HG02588 (cell line): Measurements from ENCODE around the gene CCDC126.
A peak's percentile ranks its signal among the peaks of the same experiment; 100 is the strongest.
"Not testable (repeated sequence)": the region's sequence is repeated elsewhere in the genome, so short reads cannot be mapped to it uniquely, and the experiment has no call there.

Experiments used
- ATAC-seq: cut with Tn5 transposase; IDR thresholded peaks from one replicate; pipeline ENCODE4 v1.9.1; 2021; ENCODE audit warnings: mild to moderate bottlenecking, moderate library complexity; ENCODE audit not compliant: unreplicated experiment

The CCDC126 gene

DNA sequence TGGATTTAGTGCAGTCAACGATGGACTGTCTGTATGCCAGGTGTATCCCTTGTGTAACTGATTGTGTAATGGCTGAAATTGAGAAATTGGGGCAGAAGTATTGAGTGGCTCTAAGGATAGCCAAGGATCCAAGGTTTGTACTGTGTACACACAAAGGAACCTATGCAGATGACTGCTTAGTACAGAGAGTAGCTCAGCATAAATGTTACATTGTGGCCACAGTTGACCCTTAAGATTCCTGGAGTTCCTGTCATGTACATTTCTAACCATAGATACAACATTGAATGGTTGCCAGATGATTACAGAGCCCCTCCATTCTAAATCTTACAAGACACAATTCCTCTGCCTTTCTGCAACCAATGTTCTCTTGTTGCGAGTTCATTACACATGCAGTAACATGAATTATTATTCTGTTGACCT lies 25.3 kb downstream of the CCDC126 start:
- no peak for ATAC-seq

DNA sequence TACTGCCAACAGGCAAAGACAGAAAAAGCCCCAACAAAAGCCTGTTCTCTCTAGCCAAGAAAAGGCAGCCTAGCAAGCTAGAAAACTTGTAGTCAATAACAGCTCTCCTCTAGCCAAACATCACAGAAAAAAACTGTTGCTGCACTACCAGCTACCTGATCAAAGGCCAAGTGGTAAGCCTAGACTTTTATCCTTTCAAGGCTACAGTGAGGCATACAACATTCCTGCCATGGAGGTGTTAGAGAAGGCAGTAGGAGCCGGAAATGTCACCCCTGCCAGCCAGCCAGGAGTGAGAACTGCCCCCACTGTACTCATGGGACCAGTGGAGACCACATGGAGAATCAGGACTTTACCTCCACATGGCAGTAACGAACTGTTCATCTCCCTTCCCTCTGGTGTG lies 31.2 kb downstream of the CCDC126 start:
- ATAC-seq = no peak

DNA sequence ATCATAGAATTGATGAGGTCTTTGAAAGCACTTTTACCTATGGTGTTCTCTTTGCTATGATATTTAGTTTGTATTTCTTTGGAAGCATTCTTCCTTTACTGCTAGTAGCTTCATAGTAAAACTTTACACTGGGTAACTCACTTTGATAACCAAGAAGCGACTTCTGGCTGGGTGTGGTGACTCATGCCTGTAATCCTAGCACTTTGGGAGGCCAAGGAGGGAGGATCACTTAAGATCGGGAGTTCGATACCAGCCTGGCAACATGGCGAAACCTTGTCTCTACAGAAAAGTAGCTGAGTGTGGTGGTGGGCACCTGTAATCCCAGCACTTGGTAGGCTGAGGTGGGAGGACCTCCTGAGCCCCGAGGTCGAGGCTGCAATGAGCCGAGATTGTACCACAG lies 36.2 kb downstream of the CCDC126 start:
- no peak for ATAC-seq

DNA sequence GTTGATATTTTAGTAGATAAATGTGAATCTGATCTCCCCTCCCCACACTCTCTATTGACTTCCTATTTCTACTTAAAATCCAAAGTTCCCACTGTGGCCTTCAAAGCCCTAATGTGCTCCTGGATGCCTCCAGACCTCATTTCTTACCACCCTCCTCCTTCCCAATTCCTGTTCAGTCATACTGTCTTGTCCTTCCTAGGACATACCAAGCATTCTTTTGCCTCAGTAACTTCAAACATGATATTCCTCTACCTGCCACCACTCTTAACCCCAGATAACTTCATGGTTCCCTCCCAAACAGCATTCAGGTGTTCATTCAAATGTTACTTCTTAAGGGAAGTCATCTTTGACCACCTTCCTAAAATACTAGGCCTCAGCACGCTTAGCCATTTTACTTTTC lies 48.6 kb downstream of the CCDC126 start:
- ATAC-seq = no peak

DNA sequence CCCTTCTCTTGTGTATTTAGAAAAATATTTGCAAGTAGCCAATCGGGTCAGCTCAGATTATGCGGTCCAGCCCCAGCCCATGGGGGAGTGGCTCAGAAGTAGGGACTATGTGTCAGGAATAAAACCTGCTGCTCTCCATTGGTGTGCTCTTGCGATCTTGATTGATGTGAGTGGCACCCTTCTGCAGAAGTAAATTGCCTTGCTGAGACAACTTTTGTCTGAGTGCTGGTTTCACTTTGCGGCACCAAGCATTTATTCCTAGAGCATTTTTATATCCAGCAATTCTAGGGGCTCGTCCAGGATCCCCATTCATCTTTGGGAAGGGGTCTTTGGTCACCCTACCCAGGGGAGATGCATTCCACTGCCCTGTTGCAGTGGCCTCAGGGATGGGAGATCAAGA lies 56.8 kb downstream of the CCDC126 start:
- ATAC-seq = no peak

DNA sequence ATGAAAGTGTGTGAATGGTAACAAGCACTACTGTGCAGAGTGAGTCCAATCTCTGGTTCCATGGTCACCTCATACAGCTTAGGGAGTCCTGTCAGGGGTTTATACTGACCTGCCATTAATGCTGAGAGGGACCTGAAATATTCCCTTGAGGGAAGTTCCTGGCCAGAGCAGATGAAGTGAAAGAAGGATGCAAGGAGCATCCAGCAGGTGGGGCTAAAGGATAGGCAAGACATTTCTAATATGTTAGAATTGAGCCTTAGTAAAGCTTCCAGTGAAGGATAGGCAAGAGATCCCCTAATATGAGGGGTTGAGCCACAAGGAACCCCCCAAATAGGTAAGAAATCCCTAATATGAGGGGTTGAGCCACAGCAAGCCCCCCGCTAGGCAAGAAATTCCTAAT lies 57.3 kb downstream of the CCDC126 start:
- no peak for ATAC-seq

DNA sequence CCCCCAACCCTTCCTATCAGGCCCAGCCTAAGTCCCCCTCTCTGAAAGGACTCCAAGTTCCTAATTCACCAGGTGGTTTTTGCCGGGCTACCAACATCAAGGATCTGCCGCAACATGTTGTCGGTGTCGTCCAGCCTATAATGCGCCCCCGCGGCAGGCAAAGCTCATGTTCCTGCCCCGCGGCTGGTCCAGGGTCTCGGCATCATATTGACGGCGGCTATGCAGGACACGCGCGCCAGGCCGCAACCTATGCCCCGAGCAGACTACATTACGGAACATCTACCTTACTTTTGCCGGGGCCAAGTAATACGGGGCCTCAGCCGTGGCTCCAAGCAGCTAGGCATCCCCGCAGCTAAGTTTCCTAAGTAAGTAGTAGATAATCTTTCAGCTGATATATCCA lies 58.3 kb downstream of the CCDC126 start:
- ATAC-seq = no peak

DNA sequence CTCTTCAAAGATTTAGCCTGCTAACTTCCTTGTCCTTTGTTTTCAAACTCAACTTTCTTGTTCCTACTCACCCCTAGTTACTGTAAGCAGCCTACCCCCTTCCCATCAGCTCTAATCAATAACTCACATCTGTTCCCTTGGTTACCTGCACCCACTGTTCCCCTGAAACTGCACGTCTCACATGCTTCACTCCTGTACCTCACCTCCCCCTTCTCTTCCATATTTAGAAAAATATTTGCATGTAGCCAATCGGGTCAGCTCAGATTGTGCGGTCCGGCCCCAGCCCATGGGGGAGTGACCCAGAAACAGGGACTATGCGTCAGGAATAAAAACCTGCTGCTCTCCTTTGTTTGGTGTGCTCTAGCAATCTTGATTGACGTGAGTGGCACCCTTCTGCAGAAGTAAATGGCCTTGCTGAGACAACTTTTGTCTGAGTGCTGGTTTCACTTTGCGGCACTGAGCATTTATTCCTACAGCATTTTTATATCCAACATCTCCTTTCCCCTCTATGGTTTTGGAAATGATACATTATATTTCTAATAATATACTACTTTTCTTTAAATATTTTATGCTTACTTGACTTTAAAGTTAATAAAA lies 61.7 kb downstream of the CCDC126 start:
- no peak for ATAC-seq

DNA sequence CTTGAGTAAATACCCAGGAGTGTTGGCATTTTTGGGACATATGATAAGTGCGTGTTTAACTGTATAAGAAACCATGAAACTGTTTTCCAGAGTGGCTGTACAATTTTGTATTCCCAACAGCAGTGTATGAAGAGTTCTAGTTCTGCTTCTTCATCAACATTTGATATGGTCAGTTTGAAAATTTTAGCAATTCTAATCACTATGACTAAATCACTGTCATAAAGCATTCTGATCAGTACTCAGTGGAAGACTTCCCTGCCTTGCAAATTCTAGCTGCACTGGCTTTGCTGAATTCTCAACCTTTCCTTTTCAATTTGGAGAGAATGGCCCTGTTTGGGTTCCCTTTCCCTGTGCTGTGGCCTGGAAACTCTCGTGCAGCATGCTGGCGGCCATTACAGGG lies 64.2 kb downstream of the CCDC126 start:
- no peak for ATAC-seq

DNA sequence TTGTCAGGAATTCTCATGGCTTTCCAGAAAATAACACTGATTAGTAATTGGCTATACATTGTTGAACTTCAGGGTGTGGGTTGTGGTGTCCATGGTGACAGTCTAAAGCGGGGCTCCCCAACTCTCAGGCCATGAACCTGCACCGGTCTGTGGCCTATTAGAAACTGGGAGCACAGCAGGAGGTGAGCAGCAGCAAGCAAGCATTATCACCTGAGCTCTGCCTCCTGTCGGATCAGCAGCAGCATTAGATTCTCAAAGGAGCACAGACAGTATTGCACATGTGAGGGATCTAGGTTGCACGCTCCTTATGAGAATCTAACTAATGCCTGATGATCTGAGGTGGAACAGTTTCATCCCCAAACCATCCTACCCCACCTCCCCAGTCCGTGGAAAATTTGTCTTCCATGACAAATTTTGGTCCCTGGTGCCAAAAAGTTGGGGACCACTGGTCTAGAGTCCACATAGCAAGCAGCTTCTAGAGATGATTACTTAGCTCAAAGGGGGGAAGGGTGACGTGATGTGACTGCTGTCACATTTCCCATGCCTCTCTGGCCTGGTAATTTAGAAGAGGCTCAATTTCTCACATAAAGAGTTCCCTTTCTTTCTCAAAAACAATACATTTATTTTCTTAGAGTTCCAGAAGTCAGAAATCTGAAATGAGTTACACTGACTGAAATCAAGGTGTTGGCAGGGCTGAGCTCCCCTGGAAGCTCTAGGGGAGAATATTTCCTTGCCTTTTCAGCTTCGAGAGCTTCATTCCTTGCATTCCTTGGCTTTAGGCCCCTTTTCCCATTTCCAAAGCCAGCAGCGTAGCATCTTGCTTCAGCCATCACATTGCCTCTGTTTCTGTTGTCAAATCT lies 65.2 kb downstream of the CCDC126 start:
- ATAC-seq = no peak

DNA sequence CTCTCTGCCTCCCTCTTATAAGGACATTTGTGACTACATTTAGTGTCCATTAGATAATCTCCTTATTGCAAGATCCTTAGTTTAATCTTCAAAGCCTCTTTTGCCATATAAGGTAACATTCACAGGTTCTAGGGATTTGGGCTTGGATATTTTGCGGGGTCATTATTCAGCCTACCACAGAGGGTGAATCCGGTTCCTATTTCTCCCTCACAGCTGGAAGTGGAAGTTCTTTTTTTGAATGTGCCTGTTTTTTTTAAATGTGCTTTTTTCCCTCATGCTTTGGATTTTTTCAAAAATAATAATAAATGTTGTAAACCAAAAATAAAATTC lies 65.8 kb downstream of the CCDC126 start:
- no peak for ATAC-seq

DNA sequence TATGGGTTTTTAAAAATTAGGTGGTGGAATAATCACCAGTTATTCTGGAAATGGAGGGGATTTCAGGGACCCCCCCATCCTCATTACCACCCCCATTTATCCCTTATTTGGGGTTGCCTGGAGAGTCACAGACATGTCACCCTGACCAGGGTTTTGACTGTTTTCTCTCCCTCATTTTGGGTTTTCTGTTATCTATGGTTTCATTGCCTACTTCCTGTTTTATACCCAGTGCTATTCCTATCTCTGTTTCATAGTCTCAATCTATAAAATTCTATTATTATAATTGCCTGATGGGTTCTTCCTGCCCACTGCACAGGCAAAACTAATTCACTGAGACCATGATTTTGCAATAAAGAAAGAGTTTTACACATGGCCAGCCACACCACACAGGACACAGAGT lies 66.9 kb downstream of the CCDC126 start:
- no peak for ATAC-seq

DNA sequence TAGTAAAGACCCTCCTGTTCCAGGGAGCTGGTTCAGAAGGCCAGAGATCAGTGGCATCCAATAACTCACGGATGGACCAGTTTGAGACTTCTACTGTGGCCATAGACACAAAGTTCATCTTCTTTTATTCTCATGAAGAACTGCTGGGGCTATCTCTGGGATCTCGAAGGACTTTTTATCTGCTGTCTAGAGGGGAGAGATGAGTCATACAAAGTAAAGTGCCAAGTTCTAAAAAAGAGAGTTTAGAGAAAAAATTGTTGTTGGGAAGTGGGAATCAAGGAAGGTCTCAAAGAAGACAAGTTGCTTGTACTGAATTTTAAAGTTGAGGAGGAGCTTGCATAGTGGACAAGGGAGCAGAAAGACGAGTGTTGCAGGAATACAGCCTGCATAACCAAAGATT lies 74.9 kb downstream of the CCDC126 start:
- no peak for ATAC-seq

DNA sequence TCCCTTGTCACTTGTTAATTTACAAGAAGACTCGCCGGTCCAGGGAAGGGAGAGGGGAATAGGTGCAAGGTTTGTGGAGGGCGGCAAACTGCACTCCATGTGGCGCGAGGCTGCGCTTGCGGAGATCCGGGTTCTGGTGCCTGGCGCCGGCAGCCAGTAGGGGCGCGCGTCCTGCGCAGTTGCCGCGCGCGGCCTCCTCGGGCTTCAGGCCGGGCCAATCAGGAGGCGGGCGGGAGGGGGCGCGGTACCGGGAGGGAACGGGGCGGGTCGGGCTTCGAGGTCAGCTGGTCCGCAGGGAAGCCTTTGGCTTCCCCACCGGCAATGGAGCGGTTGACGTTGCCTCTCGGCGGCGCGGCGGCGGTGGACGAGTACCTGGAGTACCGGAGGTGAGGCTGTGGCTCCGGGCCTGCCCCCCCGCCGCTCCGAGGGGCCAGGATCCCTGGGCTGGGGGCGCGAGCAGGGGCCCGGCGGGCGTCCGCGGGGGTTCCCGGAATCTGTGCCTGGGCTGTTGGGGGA lies 82.8 kb downstream of the CCDC126 start, which contains the start of gene FAM221A:
TSS of gene FAM221A (plus strand) at position 302 of the 516 bp plus-strand sequence. CDS start at position 322, 20 bp downstream.
- ATAC-seq = peak; percentile 99

DNA sequence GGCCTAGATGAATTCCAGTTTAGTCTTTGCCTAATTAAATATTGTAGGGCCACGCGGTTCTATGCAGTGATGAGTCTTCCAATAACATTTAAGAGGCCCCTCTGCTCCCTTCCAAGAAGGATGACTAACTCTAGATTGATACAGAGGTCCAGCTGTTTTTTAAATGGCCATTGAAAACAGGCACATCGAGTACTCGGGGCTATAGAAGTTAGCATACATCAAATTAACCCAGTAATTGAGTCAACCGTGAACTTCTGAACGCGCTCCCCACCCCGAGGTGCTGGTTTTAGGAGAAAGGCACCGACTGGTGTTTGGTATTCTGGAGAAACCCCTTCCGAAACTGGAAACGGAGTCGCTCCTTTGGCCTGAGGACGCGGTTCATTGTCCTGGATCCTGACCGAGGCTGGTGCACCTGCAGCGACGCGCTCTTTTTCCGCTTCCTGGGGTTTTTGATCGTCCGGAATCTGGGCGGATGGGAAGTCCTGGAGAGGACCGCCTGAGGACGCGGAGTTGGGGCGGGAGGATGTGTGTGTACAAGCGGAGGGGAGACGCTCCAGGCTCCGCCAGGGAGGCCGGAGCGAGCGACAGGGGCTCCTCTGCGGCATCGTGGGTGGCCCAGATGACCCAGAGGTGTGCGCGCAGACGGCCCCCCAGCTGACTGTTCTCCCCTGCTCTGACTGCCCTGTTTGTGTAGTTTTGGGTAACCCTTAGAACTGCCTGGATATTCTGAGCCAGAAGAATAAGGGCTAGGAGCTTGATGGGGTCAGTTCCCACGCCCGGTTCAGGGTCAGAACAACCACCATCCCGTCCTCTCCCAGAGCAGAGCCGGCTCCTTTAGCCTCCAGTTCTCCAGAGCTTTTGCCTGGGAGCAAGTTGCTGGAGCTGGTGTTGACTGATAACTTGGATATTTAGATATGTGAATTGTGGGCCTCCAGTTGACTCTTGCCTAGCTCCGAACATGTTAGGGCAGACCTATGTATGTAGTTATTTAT lies 83.5 kb downstream of the CCDC126 start:
- peak; percentile 25 for ATAC-seq

DNA sequence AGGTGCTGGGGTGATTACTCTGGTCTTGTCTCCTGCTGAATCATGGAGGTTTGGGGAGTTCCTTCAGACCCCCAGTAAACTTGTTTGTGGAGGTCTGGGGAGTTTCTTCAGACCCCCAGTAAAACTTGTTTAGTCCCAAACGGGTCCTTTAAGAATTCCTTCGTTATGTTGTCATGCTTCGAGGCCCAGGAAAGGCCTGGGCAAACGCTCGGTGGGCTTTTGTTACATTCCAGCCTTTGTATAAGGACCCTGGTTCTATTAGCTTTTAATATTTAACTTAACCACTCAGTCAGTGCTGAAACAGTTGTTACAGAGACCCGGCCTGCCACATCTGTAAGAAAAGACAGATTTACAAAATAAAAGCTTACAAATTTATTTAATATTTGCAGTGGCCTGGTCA lies 86.9 kb downstream of the CCDC126 start:
- not testable (repeated sequence) for ATAC-seq

DNA sequence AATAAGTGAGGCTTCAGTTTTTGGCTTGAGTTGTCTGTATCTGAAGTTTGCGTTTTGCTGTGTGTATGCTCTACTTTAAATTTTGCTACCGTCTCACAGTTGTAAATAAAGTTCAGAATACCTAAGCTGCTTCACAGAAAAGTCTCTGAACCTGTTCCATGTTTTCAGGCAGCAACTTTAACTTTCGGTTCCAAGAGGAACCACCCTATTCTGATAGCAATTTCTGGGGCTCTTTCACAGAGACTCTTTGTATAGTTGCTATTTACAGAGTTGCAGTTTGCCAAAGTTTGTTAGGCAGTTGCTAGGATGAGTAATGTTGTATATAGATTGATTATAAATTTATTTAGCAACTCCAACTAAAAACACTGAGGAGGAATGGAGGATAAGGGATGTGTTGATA lies 88.5 kb downstream of the CCDC126 start:
- no peak for ATAC-seq

DNA sequence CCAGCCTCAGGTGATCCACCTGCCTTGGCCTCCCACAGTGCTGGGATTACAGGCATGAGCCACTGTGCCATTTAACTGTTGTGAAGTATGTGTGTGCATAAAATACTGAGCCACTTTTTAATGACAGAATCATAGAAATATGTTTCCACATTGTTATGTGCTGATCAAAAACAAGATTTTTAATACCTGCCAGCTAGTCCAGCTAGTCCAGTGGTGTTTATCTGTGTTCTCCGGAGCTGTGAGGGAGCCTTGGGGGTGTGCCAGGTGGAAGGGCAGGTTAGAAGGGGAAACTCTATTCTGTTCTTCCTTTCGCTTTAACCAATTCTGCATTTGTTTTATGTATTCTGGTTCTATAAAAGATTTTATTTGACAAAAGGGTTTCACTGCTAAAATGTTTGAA lies 89.8 kb downstream of the CCDC126 start:
- no peak for ATAC-seq

DNA sequence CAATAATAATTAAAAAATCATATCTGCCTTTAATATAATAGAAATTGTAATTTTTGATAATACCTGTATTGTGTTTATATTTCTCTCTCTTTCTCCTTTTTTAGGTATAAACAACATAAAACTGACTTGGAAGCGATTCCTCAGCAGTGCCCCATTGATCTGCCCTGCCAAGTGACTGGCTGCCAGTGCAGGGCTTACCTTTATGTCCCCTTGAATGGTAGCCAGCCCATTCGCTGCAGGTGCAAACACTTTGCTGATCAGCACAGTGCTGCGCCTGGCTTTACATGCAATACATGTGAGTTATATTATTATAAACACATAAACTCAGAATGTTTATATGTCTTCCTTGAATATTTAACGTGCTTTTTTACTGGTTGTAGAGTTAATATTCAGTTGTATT lies 92.0 kb downstream of the CCDC126 start:
- ATAC-seq = no peak

DNA sequence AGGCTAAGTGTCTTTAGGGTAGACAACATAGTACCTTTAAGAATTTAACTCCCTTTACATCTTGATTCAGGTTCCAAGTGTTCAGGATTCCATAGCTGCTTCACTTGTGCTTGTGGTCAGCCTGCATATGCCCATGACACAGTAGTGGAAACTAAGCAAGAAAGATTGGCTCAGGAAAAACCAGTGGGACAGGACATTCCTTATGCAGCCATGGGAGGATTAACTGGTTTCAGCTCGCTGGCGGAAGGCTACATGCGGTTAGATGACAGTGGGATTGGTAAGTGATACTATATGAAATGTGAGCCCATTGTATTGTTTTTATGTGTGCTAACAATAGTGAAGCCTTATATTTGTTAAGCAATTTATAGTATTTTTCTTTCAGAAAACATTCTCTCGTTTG lies 94.1 kb downstream of the CCDC126 start:
- no peak for ATAC-seq

DNA sequence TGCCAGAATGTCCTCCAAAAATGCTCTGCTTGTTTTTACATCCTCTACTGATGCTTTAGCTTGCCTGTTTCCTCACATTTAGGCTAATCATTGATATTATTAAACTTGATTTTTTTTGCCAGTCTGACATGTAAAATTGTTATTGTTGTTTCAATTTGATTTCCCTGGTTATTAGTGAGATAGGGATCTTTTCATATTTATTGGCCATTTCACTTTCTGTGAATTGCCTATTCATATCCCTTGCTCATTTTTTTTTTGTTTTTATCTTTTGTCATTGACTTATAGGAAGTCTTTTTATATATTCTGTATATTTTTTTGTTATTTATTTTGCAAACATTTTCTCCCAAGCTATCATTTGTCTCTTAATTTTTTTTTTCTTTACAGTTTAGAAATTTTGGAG lies 96.0 kb downstream of the CCDC126 start:
- ATAC-seq = no peak
